Spleen (tissue), 11 donors: ENCODE data around the gene ELOF1. TPM values are rescaled to one million over a fixed set of nuclear protein-coding genes. Genes with fewer than 3 reads are reported as not detected.
A peak's percentile ranks its signal among the peaks of the same experiment; 100 is the strongest.

ENCODE experiments used
- DNase-seq: peaks from one replicate; pipeline ENCODE4 v3.0.0-alpha.2; 2020
- H3K27ac ChIP-seq, 8 donors: fragments of 200-600 bp; sonication (generic) in 7 of 8; 1 replicate in 4 of 8; 2 replicates in 4 of 8; pipeline versions ENCODE4 v1.5.0 to v1.8.0; 2016 to 2021; ENCODE audit warnings: inconsistent platforms in 4 of 8, mild to moderate bottlenecking in 4 of 8, moderate library complexity in 1 of 8
- H3K27me3 ChIP-seq, 7 donors: fragments of 200-600 bp; sonication (generic) in 6 of 7; replicated peaks in 1 of 7; 1 replicate in 4 of 7; 2 replicates in 3 of 7; pipeline versions ENCODE4 v1.5.0 to v1.8.0; 2016 to 2021; ENCODE audit warnings: inconsistent platforms in 3 of 7, mild to moderate bottlenecking in 1 of 7
- H3K36me3 ChIP-seq, 6 donors: fragments of 200-600 bp; sonication (generic) in 5 of 6; 1 replicate in 4 of 6; 2 replicates in 2 of 6; pipeline versions ENCODE4 v1.5.0 to v1.8.0; 2016 to 2021; ENCODE audit warnings: inconsistent platforms in 2 of 6
- H3K4me1 ChIP-seq, 6 donors: fragments of 200-600 bp; sonication (generic) in 5 of 6; 1 replicate in 3 of 6; 2 replicates in 3 of 6; pipeline versions ENCODE4 v1.5.0 to v1.8.0; 2016 to 2021; ENCODE audit warnings: inconsistent platforms in 3 of 6
- H3K4me3 ChIP-seq, 8 donors: fragments of 200-600 bp; sonication (generic) in 7 of 8; 1 replicate in 4 of 8; 2 replicates in 4 of 8; pipeline versions ENCODE4 v1.5.0 to v1.8.0; 2016 to 2021; ENCODE audit warnings: inconsistent platforms in 4 of 8, mild to moderate bottlenecking in 4 of 8, moderate library complexity in 2 of 8
- H3K9me3 ChIP-seq, 8 donors: fragments of 200-600 bp; sonication (generic) in 7 of 8; 1 replicate in 4 of 8; 2 replicates in 4 of 8; pipeline versions ENCODE4 v1.5.0 to v1.8.0; 2016 to 2021; ENCODE audit warnings: inconsistent platforms in 4 of 8
- CTCF ChIP-seq, 11 experiments: fragments of 200-600 bp in 7 of 11; fragments of 450-650 bp in 4 of 11; sonication (generic) in 4 of 11; IDR thresholded peaks in 8 of 11; conservative IDR thresholded peaks in 3 of 11; 1 replicate in 7 of 11; 2 replicates in 4 of 11; pipeline versions ENCODE4 v1.4.0 to v1.8.0; 2016 to 2021; ENCODE audit warnings: antibody characterized with exemption in 11 of 11, inconsistent platforms in 4 of 11, mild to moderate bottlenecking in 1 of 11
- POLR2A ChIP-seq, 3 donors: fragments of 450-650 bp; IDR thresholded peaks; one replicate each; pipeline ENCODE4 v1.5.1; 2017; ENCODE audit warnings: antibody characterized with exemption in 3 of 3, mild to moderate bottlenecking in 1 of 3
- POLR2AphosphoS5 ChIP-seq, 3 donors: sonication (generic); formaldehyde crosslinking; IDR thresholded peaks; one replicate each; pipeline ENCODE4 v1.5.1; 2017; ENCODE audit warnings: antibody characterized with exemption in 3 of 3
- WGBS, 5 donors: extraction: QIAGEN DNeasy Blood & Tissue Kit in 3 of 5; methylation state at CpG; one replicate each; pipeline versions ENCODE4 v1.1.5 to v1.1.7; 2013 to 2018; 5-methylcytosine and 5-hydroxymethylcytosine counted together
- intact Hi-C: fragments of 100-400 bp; cut with DNase I; formaldehyde crosslinking; loops from one replicate; pipeline ENCODE4 v1.15.0; 2023; ENCODE audit warnings: low total_unique reads
- polyA plus RNA-seq, 3 donors: library from polyadenylated mRNA; stranded (reverse); fragments of 200-250 nt; gene quantifications; one replicate each; pipeline ENCODE4 v1.2.1, GENCODE V29; 2013
- total RNA-seq, 7 donors: library from RNA; depleted of rRNA in 3 of 7; stranded (reverse); fragments of >200 nt in 3 of 7; fragmentation: NEBNext Ultra II Directional in 4 of 7; extraction: Animal tissue kit (Norgen Biotek cat#: 25700) in 4 of 7; gene quantifications; one replicate each; pipeline versions ENCODE4 v1.1.0 to v1.2.1, GENCODE V29; 2016 to 2021
- donor health status: healthy with polysubstance abuse.
- donor health status: DM: no; HTN: no; CAD: no; lungs with moderate emphysema.
- donor health status: DM: no; HTN: no; CAD: no.
- donor health status: Bipolar disorder and iron deficiency.
- donor health status: healthy.
- donor health status: DM: no; HTN: no; CAD: no.
- donor health status: DM: yes; HTN: yes; CAD: no.

Gene ELOF1
- total and polyA plus RNA-seq, 10 donors: 21.8 to 77.1 (median 37.0) TPM

GRCh38 chr19:11587975-11588631, 29.1 kb upstream of the ELOF1 start:
- Histone ChIP-seq H3K4me1 (peaks cover 4 to 42% (median 19%) of the 10 kb centered on the region in 6 donors), H3K36me3 (no peaks in the 10 kb centered on the region), H3K27me3 (no peaks in the 10 kb centered on the region), H3K4me3 (no peak overlapping the region), H3K9me3 (no peaks in the 10 kb centered on the region), H3K27ac (no peak overlapping the region)
- WGBS, 5 donors: 76 to 87% (median 81%) methylated on average over 13 of the region's 13 CpGs
- no peak for DNase-seq
- TF ChIP-seq CTCF (IDR thresholded peaks at IDR 0.05 in 8 of 11, conservative IDR thresholded peaks at IDR 0.05 in 3 of 11) (peak in 6 of 11 experiments; percentile 3 to 58 (median 46)), POLR2AphosphoS5 (IDR thresholded peaks at IDR 0.05) (no peak), POLR2A (IDR thresholded peaks at IDR 0.05) (no peak)
- intact Hi-C loops: loop anchor here (5.0 kb wide), 1 partner anchor 346 kb away; no protein-coding TSS in a partner anchor

- peak; percentile 91 for DNase-seq
- peaks cover 4 to 49% (median 26%) of the 10 kb centered on the region in 6 donors for H3K4me1 ChIP-seq
- H3K36me3 ChIP-seq: no peaks in the 10 kb centered on the region
- no peaks in the 10 kb centered on the region for H3K27me3 ChIP-seq
- intact Hi-C loops: loop anchor here (5.0 kb wide), 1 partner anchor 345 kb away; no protein-coding TSS in a partner anchor
- no peak for TF ChIP-seq POLR2AphosphoS5 (IDR thresholded peaks at IDR 0.05)
- no peak for TF ChIP-seq POLR2A (IDR thresholded peaks at IDR 0.05)
- peak; percentile 85 to 96 (median 93) for TF ChIP-seq CTCF (IDR thresholded peaks at IDR 0.05 in 8 of 11, conservative IDR thresholded peaks at IDR 0.05 in 3 of 11)
- 1 to 11% (median 6%) methylated on average over 7 of the region's 7 CpGs for WGBS, 5 donors
- no peaks in the 10 kb centered on the region for H3K9me3 ChIP-seq
- peak overlapping the region in 5 of 8 donors; percentile 6 to 45 (median 24) for H3K27ac ChIP-seq
- no peak overlapping the region for H3K4me3 ChIP-seq
Observed at GRCh38 chr19:11587302-11587974, 28.4 kb upstream of the ELOF1 start.

GRCh38 chr19:11586331-11586730, 27.3 kb upstream of the ELOF1 start:
- Histone ChIP-seq H3K4me1 (peaks cover 11 to 60% (median 37%) of the 10 kb centered on the region in 6 donors), H3K27me3 (no peaks in the 10 kb centered on the region), H3K4me3 (no peak overlapping the region), H3K27ac (peak overlapping the region in 5 of 8 donors; percentile 6 to 45 (median 24)), H3K9me3 (no peaks in the 10 kb centered on the region), H3K36me3 (no peaks in the 10 kb centered on the region)
- DNase-seq: no peak
- TF ChIP-seq POLR2AphosphoS5 (IDR thresholded peaks at IDR 0.05) (peak in 2 of 3 donors; percentile 23 to 48), CTCF (IDR thresholded peaks at IDR 0.05 in 8 of 11, conservative IDR thresholded peaks at IDR 0.05 in 3 of 11) (no peak), POLR2A (IDR thresholded peaks at IDR 0.05) (no peak)
- 23 to 39% (median 31%) methylated on average over 5 to 6 of the region's 6 CpGs for whole genome bisulfite sequencing, 5 donors
- intact Hi-C loops: loop anchor here (5.0 kb wide), 1 partner anchor 344 kb away; no protein-coding TSS in a partner anchor

DNA sequence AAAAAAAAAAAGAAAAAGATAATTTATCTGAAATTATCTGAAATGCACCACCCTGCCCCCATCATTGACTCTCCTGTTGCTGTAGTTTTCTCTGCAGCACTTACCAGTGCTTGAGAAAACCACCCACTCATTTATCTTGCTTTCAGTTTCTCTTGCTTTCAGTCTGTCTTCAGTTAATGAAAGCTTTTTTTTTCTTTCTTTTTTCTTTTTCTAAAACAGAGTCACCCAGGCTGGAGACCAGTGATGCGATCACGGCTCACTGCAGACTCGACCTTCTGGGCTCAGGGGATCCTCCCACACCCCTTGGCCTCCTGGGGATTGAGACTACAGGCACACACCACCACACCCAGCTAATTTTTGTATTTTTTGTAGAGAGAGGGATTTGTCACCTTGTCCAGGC, 22.7 kb upstream of the ELOF1 start:
- WGBS, 5 donors: 8 to 48% (median 22%) methylated on average over 3 of the region's 3 CpGs
- Histone ChIP-seq H3K9me3 (no peaks in the 10 kb centered on the region), H3K27me3 (peaks cover 0 to 11% (median 0%) of the 10 kb centered on the region in 7 donors), H3K36me3 (peaks cover 0 to 7% (median 0%) of the 10 kb centered on the region in 6 donors), H3K4me3 (peak overlapping the region in 2 of 8 donors; percentile 4 to 7), H3K4me1 (peaks cover 35 to 95% (median 74%) of the 10 kb centered on the region in 6 donors), H3K27ac (peak overlapping the region; percentile 61 to 88 (median 83))
- intact Hi-C loops: no loop called here
- DNase-seq: peak; percentile 89
- no peak for TF ChIP-seq CTCF (IDR thresholded peaks at IDR 0.05 in 8 of 11, conservative IDR thresholded peaks at IDR 0.05 in 3 of 11)
- peak in 1 of 3 donors; percentile 44 for TF ChIP-seq POLR2AphosphoS5 (IDR thresholded peaks at IDR 0.05)
